Suprapubic skin (tissue), 4 donors: ENCODE results near the gene CD63. TPM values are rescaled to one million over a fixed set of nuclear protein-coding genes. Genes with fewer than 3 reads are reported as not detected.

Experiments
- DNase-seq, 2 donors: peaks; one replicate each; pipeline ENCODE4 v3.0.0-alpha.2; 2019; ENCODE audit warnings: low spot score in 2 of 2
- H3K27ac ChIP-seq: fragments of 200-600 bp; sonication (generic); one replicate; pipeline ENCODE4 v1.5.1; 2019
- H3K27me3 ChIP-seq: fragments of 200-600 bp; sonication (generic); one replicate; pipeline ENCODE4 v1.5.1; 2019
- H3K36me3 ChIP-seq: fragments of 200-600 bp; sonication (generic); one replicate; pipeline ENCODE4 v1.5.1; 2019
- H3K4me1 ChIP-seq: fragments of 200-600 bp; sonication (generic); one replicate; pipeline ENCODE4 v1.5.1; 2019
- H3K4me3 ChIP-seq: fragments of 200-600 bp; sonication (generic); one replicate; pipeline ENCODE4 v1.5.1; 2019; ENCODE audit warnings: mild to moderate bottlenecking
- H3K9me3 ChIP-seq: fragments of 200-600 bp; sonication (generic); one replicate; pipeline ENCODE4 v1.5.1; 2019
- EP300 ChIP-seq: sonication (generic); formaldehyde crosslinking; IDR thresholded peaks from one replicate; pipeline ENCODE4 v1.6.1; 2017; ENCODE audit warnings: antibody characterized with exemption
- POLR2A ChIP-seq, 2 donors: fragments of 450-650 bp; IDR thresholded peaks; one replicate each; pipeline ENCODE4 v1.6.1; 2017; ENCODE audit warnings: antibody characterized with exemption in 2 of 2, mild to moderate bottlenecking in 2 of 2, moderate library complexity in 2 of 2
- POLR2AphosphoS5 ChIP-seq, 3 donors: sonication (generic); formaldehyde crosslinking; IDR thresholded peaks; one replicate each; pipeline ENCODE4 v1.6.1; 2017; ENCODE audit warnings: antibody characterized with exemption in 3 of 3
- WGBS: methylation state at CpG from one replicate; pipeline ENCODE4 v1.1.5; 2018; 5-methylcytosine and 5-hydroxymethylcytosine counted together
- total RNA-seq, 4 donors: library from RNA; depleted of rRNA; stranded (reverse); fragments of >200 nt; gene quantifications; one replicate each; pipeline ENCODE4 v1.1.0, GENCODE V29; 2016
- TF ChIP-seq, protein P1 (sequence below), 2 donors: fragments of 200-600 bp in 1 of 2; fragments of 450-650 bp in 1 of 2; sonication (generic) in 1 of 2; IDR thresholded peaks; one replicate each; pipeline ENCODE4 v1.5.1; 2016 to 2019; ENCODE audit warnings: antibody characterized with exemption in 2 of 2, mild to moderate bottlenecking in 1 of 2, moderate library complexity in 1 of 2

CD63 gene, protein sequence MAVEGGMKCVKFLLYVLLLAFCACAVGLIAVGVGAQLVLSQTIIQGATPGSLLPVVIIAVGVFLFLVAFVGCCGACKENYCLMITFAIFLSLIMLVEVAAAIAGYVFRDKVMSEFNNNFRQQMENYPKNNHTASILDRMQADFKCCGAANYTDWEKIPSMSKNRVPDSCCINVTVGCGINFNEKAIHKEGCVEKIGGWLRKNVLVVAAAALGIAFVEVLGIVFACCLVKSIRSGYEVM
- 100 to 1,000 TPM; 176 to 303 (median 193) TPM for total RNA-seq

DNA sequence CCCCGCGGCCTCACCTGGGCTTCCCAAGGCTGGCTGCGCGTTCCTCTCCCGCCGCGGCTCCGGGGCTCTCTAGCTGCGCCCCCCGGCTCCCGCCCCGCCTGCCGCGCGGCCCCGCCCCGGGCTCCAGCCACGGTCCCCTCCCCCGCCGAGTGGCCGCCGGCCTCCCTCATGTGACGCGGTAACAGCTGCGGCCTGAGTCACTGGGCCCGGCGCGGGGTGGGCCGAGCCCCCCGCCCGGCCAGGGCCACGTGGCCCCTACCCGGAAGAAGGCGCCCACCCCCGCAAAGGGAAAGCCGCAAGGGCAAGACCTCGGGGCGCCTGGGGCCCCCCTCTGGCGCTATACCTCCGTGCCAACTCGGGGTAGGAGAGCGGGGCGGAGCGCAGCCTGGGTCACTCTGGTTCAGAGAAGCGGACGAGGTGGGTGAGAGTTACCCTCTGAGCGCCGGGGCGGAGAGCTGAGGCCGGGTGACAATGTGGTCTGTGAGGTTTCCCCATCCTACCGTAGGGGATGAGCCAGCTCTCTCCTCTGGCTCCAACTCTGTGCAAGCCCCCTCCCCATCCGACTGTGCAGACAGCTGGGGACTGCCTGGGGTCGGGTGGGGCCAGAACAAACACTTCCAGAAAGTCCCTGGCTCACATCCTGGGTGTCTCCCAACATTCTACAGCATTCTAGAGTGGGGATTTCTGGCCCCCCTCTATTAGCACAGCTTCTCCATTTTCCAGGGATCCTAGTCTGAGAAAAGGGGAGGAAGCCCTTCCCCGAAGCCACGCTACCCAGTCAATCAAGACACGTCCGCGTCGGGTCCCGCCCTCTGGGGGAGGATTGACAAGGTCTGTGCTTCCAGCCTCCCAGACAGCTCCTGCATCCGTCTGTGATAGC, at the start of gene CD63:
CD63 (minus strand) TSS at position 71 of the 880 bp plus-strand sequence. CDS start 668 bp downstream, outside the sequence.
- Histone ChIP-seq H3K27me3 (no peaks in the 10 kb centered on the region), H3K9me3 (no peaks in the 10 kb centered on the region), H3K4me3 (peak within 1 kb of the TSS; percentile 65), H3K4me1 (peaks cover 54% of the 10 kb centered on the region), H3K36me3 (peaks cover 26% of the 10 kb centered on the region), H3K27ac (peak within 1 kb of the TSS; percentile 98)
- TF ChIP-seq POLR2A (IDR thresholded peaks at IDR 0.05) (peak in 1 of 2 donors; percentile 69), POLR2AphosphoS5 (IDR thresholded peaks at IDR 0.05) (peak in 2 of 3 donors; percentile 23 to 32)
- TF ChIP-seq, protein P1, sequence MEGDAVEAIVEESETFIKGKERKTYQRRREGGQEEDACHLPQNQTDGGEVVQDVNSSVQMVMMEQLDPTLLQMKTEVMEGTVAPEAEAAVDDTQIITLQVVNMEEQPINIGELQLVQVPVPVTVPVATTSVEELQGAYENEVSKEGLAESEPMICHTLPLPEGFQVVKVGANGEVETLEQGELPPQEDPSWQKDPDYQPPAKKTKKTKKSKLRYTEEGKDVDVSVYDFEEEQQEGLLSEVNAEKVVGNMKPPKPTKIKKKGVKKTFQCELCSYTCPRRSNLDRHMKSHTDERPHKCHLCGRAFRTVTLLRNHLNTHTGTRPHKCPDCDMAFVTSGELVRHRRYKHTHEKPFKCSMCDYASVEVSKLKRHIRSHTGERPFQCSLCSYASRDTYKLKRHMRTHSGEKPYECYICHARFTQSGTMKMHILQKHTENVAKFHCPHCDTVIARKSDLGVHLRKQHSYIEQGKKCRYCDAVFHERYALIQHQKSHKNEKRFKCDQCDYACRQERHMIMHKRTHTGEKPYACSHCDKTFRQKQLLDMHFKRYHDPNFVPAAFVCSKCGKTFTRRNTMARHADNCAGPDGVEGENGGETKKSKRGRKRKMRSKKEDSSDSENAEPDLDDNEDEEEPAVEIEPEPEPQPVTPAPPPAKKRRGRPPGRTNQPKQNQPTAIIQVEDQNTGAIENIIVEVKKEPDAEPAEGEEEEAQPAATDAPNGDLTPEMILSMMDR (IDR thresholded peaks at IDR 0.05), result no peak
- DNase-seq, result peak; percentile 95 to 96
- WGBS, result under 1% methylated on average over 22 of the region's 61 CpGs

DNA sequence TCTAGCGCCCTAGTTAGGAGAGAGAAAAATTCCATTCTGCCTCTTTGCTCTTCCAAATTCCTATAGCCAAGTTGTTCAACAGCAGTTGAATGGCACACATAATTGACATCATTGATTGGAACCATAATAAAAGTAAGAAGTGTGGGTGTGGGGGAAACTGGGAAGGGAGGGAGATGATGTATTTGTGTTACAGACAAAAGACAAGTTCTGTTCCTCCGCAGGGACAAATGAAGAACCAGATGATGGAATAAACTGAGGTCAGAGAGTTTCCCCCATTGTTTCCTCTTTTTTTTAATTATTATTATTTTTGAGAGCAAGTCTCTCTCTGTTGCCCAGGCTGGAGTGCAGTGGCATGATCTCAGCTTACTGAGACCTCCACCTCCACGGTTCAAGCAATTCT, 49.0 kb upstream of the CD63 start:
- H3K9me3 ChIP-seq, result no peaks in the 10 kb centered on the region
- H3K36me3 ChIP-seq, result peaks cover 71% of the 10 kb centered on the region
- TF ChIP-seq POLR2A (IDR thresholded peaks at IDR 0.05) (no peak), POLR2AphosphoS5 (IDR thresholded peaks at IDR 0.05) (no peak), EP300 (no peak)
- TF ChIP-seq, protein P1 (IDR thresholded peaks at IDR 0.05), result no peak
- H3K27me3 ChIP-seq, result no peaks in the 10 kb centered on the region
- H3K27ac ChIP-seq, result no peak overlapping the region
- DNase-seq, result no peak
- WGBS, result 94% methylated on average over 3 of the region's 3 CpGs
- H3K4me1 ChIP-seq, result no peaks in the 10 kb centered on the region
- no peak overlapping the region for H3K4me3 ChIP-seq

DNA sequence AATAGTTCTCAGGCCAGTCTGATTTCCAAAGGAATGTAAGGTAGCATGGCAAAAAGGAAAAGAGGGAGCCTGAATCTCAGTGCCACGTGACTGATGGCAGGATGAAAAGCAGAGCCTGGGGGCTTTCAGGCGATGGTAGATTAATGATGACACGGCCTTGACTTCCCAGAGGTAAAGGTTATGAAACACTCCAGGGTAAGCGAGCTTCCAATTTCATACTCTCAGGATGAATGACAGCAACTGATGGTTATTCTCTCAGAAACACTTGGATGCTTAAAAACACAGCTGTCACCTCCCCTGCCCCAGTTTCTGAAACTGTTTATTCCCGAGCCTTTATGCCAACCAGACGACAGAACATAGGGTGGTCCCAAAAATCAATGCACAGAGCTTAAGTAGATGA, 42.9 kb upstream of the CD63 start:
- no peak for DNase-seq
- Histone ChIP-seq H3K27ac (no peak overlapping the region), H3K4me3 (no peak overlapping the region), H3K9me3 (no peaks in the 10 kb centered on the region), H3K4me1 (no peaks in the 10 kb centered on the region), H3K36me3 (peaks cover 39% of the 10 kb centered on the region), H3K27me3 (no peaks in the 10 kb centered on the region)
- WGBS, result 71% methylated on average over 6 of the region's 6 CpGs
- TF ChIP-seq POLR2AphosphoS5 (IDR thresholded peaks at IDR 0.05) (no peak), POLR2A (IDR thresholded peaks at IDR 0.05) (no peak), EP300 (no peak)
- TF ChIP-seq, protein P1 (IDR thresholded peaks at IDR 0.05), result no peak

DNA sequence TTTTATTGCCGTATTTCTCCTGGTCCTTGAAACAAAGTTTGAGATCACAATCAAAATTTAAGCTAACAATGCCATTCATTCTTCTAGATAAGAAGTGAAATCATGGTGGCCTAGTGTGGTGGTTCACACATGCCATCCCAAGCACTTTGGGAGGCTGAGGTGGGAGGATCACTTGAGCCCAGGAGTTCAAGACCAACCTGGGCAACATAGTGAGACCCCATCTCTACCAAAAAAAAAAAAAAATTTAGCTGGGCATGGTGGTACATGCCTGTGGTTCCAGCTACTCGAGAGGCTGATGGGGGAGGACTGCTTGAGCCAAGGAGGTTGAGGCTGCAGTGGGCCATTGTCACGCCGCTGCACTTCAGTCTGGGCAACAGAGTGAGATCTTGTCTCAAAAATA, 38.3 kb upstream of the CD63 start:
- H3K27ac ChIP-seq, result no peak overlapping the region
- TF ChIP-seq EP300 (no peak), POLR2AphosphoS5 (IDR thresholded peaks at IDR 0.05) (no peak), POLR2A (IDR thresholded peaks at IDR 0.05) (no peak)
- TF ChIP-seq, protein P1 (IDR thresholded peaks at IDR 0.05), result no peak
- H3K9me3 ChIP-seq, result no peaks in the 10 kb centered on the region
- no peaks in the 10 kb centered on the region for H3K27me3 ChIP-seq
- no peaks in the 10 kb centered on the region for H3K4me1 ChIP-seq
- peaks cover 37% of the 10 kb centered on the region for H3K36me3 ChIP-seq
- H3K4me3 ChIP-seq, result no peak overlapping the region
- DNase-seq, result no peak
- WGBS, result 95% methylated on average over 4 of the region's 4 CpGs

DNA sequence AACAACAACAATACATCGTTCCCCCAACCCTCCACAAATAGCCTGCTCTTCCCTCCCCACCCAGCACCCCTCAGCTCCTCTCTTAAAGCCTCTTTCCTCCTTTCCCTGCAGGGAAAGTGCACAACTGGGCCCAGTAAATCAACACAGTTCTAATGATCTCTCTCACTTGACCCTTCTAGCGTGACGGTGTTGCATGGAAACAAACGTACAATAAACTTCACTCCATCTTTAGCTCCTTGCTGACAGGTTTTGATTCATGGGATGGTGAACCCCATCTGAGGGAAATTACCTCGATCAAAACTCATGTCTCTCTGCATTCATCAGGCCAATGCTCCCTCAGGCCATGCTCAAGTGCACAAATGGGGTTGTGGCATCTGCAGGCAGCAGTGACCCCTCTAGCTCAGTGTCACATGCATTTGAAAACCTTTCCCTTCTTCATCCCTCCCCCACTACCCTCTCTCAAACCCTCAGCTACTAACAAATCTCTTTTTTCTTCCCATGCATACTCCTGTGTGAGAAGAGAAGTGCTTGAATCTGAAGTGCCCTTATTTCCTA, 37.0 kb upstream of the CD63 start:
- no peak overlapping the region for H3K4me3 ChIP-seq
- H3K36me3 ChIP-seq, result peaks cover 26% of the 10 kb centered on the region
- no peak for TF ChIP-seq POLR2AphosphoS5 (IDR thresholded peaks at IDR 0.05)
- no peak for TF ChIP-seq POLR2A (IDR thresholded peaks at IDR 0.05)
- no peak for TF ChIP-seq EP300
- TF ChIP-seq, protein P1 (IDR thresholded peaks at IDR 0.05), result no peak
- H3K9me3 ChIP-seq, result no peaks in the 10 kb centered on the region
- H3K27me3 ChIP-seq, result no peaks in the 10 kb centered on the region
- no peaks in the 10 kb centered on the region for H3K4me1 ChIP-seq
- 75% methylated on average over 5 of the region's 5 CpGs for WGBS
- DNase-seq, result no peak
- no peak overlapping the region for H3K27ac ChIP-seq
